Measurements from ENCODE around the gene PLD1.

- TF ChIP-seq POLR2A (IDR thresholded peaks at IDR 0.05) = no peak
- TF ChIP-seq EP300 (IDR thresholded peaks at IDR 0.05) = no peak
- TF ChIP-seq CTCF (IDR thresholded peaks at IDR 0.05) = no peak
Measured at GRCh38 chr3:171774521-171774920, 35.8 kb downstream of the PLD1 start.
